Bronchial epithelial cell (primary cell): Measurements from ENCODE around the gene SYNPO. TPM values are rescaled to one million over a fixed set of nuclear protein-coding genes. Genes with fewer than 3 reads are reported as not detected.

Source experiments
- DNase-seq: peaks from one replicate; pipeline ENCODE4 v3.0.0-alpha.2; 2010; ENCODE audit warnings: low read depth
- FAIRE-seq: peaks from 2 replicates; lab custom pipeline; 2011; peaks lifted over from hg19 to GRCh38; lab: Jason Lieb, UNC
- H3K27me3 ChIP-seq: 2 replicates; pipeline ENCODE4 v1.5.1; 2011; ENCODE audit warnings: low read length; ENCODE audit not compliant: control insufficient read depth, insufficient read depth
- H3K36me3 ChIP-seq: 2 replicates; pipeline ENCODE4 v1.5.1; 2011; ENCODE audit warnings: low read length; ENCODE audit not compliant: control insufficient read depth, insufficient read depth
- H3K4me3 ChIP-seq: 2 replicates; pipeline ENCODE4 v1.5.1; 2011; ENCODE audit warnings: mild to moderate bottlenecking, low read depth, low read length, control low read depth
- CTCF ChIP-seq: IDR thresholded peaks from 2 replicates; pipeline ENCODE4 v1.5.1; 2011; ENCODE audit warnings: mild to moderate bottlenecking, moderate library complexity, low read length, control low read depth, inconsistent platforms; ENCODE audit not compliant: insufficient read depth, severe bottlenecking
- total RNA-seq: library from RNA; depleted of rRNA; stranded (reverse); fragments of >200 nt; gene quantifications from 2 replicates; pipeline ENCODE4 v1.2.1, GENCODE V29; 2014

Gene SYNPO
- total RNA-seq, 1 donor from 2014 or later = 1.3 TPM

GRCh38 chr5:150648294-150649107, 8.0 kb downstream of the SYNPO start:
- Histone ChIP-seq H3K27me3 (no peaks in the 10 kb centered on the region), H3K4me3 (no peak overlapping the region), H3K36me3 (peaks cover 27% of the 10 kb centered on the region)
- TF ChIP-seq CTCF = no peak
- FAIRE-seq (no peak), DNase-seq (no peak)

- no peak for DNase-seq
- FAIRE-seq = no peak
- Histone ChIP-seq H3K36me3 (peaks cover 27% of the 10 kb centered on the region), H3K27me3 (no peaks in the 10 kb centered on the region), H3K4me3 (no peak overlapping the region)
- TF ChIP-seq CTCF = no peak
Observed at GRCh38 chr5:150649108-150650020, 8.9 kb downstream of the SYNPO start.

- TF ChIP-seq CTCF = no peak
- Histone ChIP-seq H3K27me3 (no peaks in the 10 kb centered on the region), H3K36me3 (peaks cover 27% of the 10 kb centered on the region), H3K4me3 (no peak overlapping the region)
- FAIRE-seq (no peak), DNase-seq (no peak)
Observed at GRCh38 chr5:150650021-150651006, 9.9 kb downstream of the SYNPO start.

GRCh38 chr5:150651382-150651781, 10.9 kb downstream of the SYNPO start:
- H3K4me3 ChIP-seq = no peak overlapping the region
- FAIRE-seq (no peak), DNase-seq (no peak)
- H3K27me3 ChIP-seq = no peaks in the 10 kb centered on the region
- no peak for TF ChIP-seq CTCF
- H3K36me3 ChIP-seq = peaks cover 27% of the 10 kb centered on the region

GRCh38 chr5:150651924-150652671, 11.6 kb downstream of the SYNPO start:
- FAIRE-seq = no peak

More at GRCh38 chr5:150651924-150652671, 11.6 kb downstream of the SYNPO start:
- no peaks in the 10 kb centered on the region for H3K27me3 ChIP-seq
- H3K4me3 ChIP-seq = no peak overlapping the region
- no peak for DNase-seq
- peaks cover 27% of the 10 kb centered on the region for H3K36me3 ChIP-seq
- no peak for TF ChIP-seq CTCF
